MV-4-11 (cell line): ENCODE results near the gene NEK5.
"Not testable (repeated sequence)": the region's sequence is repeated elsewhere in the genome, so short reads cannot be mapped to it uniquely, and the experiment has no call there.

Experiments used
- DNase-seq: peaks from one replicate; lab custom pipeline; 2025; lab: John Stamatoyannopoulos, UW

Gene NEK5, protein sequence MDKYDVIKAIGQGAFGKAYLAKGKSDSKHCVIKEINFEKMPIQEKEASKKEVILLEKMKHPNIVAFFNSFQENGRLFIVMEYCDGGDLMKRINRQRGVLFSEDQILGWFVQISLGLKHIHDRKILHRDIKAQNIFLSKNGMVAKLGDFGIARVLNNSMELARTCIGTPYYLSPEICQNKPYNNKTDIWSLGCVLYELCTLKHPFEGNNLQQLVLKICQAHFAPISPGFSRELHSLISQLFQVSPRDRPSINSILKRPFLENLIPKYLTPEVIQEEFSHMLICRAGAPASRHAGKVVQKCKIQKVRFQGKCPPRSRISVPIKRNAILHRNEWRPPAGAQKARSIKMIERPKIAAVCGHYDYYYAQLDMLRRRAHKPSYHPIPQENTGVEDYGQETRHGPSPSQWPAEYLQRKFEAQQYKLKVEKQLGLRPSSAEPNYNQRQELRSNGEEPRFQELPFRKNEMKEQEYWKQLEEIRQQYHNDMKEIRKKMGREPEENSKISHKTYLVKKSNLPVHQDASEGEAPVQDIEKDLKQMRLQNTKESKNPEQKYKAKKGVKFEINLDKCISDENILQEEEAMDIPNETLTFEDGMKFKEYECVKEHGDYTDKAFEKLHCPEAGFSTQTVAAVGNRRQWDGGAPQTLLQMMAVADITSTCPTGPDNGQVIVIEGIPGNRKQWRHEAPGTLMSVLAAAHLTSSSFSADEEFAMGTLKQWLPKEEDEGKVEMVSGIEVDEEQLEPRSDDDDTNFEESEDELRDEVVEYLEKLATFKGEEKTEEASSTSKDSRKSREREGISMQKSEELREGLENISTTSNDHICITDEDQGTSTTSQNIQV

DNA sequence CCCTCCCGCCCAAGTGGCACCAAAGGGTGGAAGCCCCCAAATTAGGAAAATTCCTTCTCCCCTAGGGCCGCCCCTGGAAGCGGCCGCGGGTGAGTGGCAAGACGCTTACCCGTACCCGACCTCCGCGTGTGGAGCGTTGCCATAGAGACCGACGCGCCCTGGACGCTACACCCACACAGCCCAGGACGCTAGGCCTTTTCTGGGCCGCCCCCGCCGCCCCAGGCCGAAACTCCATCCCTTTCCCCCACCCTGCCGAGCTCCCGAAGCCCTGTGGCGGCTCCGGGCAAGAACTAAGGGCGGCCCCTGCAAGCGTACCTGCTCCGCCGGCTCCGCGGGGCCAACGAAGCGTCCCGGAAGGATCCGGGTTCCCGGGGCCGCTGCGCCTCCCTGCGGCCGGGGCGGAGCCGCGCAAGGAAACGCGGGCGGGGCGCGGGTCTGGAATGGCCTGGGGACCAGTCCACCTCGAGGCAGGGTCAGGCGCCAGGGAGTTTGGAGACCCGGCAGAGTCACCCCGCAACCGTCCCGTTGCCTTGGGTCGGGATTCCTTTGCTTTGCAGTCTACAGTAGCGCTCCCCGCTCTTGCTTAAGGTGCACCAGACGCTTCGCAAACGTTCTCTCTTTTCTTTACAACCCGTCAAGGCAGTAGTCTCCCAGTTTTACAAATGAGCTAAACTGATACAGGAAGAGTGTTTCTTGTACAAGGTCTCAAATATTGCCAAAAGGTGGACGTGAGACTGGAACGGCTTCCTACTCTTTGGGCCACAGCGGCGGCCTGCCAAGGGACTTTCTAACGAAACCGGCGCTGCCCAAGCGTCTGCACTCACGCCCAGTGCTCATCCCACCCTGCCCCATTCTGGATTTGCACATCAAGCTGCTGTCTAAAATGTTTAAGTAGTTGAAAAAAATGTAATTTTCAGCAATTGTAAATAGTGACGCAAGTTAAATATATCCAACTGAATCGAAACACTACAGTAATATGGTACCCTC lies at the start of gene NEK5:
Gene NEK5 (minus strand): TSS at position 360 of the 987 bp plus-strand sequence. CDS start 1,591 bp downstream, outside the sequence.
- no peak for DNase-seq

DNA sequence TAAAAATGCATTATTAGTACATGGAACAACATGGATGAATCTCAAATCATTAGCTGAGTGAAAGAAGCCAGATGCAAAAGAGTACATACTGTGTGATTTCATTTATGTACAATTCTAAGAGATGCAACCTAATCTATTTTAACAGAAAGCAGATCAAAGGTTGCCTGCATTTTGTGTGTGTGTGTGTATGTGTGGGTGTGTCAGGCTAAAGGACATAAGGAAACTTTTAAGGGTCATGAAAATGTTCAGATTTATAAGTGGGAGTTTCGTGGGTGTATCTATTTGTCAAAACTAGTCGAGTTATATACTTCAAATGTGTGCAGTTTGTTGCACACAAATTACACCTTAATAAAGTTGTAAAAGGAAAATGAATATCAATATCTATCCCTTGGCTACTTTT lies 48.4 kb upstream of the NEK5 start:
- no peak for DNase-seq

DNA sequence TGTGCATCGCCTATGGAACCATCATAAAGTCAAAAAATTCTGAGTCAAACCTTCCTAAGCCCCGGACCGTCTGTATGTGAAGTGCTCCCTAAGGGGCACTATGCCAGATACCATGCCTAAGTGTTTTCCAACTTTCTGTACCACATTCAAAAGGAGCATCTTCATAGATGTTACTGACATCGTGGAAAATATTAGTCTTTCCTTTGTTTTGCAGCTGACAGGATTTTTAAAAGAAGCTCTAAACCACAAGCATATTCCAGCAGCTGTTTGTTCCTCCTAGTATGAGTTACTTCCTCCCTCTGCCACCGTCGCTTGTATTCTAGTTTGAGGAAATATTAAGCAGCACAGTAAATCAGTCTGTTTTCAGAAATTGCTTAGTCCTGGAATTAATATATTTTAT lies 45.1 kb upstream of the NEK5 start:
- DNase-seq: peak; percentile 76

DNA sequence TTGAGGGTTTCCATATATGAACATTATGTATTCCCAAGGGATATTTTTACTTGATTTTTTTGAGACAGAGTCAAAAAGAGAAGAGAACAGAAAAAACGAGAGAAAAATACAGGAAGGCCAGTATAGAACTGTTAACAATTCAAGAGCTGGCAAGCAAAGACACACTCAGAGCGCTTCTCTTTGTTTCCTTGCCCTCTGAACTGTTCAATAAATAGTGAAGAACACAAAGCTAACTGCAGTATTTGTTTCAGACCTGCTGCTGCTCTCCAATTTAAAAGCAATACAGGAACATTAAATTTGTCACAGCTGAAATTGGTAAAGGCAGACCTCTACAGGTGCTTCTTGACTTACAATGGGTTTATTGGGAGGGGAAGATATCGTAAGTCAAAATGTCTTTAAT lies 44.5 kb upstream of the NEK5 start:
- no peak for DNase-seq

DNA sequence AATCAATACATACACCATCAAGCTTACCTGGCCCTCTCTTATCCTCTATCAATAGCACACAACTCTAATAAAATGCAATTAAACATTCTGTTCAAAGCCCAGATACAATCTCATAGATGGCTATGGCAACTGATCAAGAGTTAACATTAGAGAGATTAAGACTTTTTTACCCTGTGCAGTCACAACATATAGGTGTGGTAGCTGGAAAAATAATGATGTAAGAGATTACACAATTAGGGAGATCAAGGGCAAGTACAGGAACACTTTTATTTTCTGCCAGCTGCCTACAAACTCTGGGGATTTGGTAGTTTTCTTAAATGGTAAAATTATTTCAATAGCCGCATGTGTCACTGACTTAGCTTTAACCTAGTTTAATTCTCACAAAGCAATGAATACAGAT lies 42.8 kb upstream of the NEK5 start:
- not testable (repeated sequence) for DNase-seq

DNA sequence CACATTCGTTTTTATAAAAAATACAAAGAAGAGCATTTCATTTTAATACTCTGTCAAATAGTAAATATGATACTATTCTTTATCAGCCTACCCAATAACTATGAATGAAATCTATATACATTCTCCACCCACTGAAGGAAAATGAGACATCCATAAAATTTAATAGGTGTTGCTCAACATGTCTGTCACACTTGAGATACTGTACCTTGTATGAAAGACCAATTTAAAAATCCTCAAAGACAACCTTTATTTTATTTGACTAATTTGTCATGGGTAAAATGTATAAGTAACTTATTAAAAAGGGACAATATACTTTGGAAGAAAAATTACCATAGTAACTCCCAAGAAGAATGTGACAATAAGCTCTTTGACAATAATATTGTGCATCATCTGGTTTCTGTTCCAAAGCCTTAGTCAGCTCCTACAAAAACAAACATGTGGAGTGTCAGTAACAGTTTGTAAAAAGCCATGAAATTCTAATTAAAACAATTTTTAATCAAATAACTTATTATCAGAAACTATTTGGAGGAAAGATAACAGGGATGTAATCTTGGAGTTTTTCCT lies 42.0 kb upstream of the NEK5 start:
- DNase-seq: not testable (repeated sequence)

DNA sequence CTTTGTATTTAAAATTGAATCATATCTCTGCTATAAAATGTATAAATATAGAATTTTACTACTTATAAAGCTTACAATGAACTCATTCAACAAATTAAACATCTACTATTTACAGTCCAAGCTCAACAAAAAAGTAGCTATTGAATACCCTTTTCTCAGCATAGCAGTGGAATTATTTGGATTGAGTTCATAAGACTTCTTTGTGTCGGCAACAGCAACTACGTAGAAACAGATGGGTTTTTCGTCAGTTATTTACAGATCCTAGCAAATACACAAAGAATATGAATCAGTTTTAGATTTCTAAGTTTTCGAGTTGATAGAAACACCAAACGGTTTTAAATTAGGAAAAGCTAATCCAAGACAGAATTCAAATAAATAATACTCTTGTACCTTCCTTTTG lies 41.0 kb upstream of the NEK5 start:
- no peak for DNase-seq

DNA sequence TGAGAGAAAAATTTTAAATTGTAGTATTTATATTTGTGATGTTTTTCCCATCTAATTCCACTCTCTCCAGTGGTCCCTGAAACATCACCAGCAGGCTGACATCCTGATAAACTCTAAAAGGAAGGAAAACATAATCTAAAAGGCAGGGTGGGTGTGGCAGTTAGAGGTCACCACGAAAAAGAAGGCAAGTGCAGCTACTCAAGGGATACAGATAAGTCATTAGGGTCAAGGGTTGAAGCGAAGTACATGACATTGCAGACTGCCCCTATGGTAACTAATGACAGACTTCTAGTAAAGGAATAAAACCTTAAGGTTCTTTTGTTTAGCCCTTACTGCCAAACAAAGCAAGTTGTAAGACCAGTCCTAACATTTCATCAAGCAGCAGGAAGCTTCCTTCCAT lies 36.5 kb upstream of the NEK5 start:
- DNase-seq: no peak

DNA sequence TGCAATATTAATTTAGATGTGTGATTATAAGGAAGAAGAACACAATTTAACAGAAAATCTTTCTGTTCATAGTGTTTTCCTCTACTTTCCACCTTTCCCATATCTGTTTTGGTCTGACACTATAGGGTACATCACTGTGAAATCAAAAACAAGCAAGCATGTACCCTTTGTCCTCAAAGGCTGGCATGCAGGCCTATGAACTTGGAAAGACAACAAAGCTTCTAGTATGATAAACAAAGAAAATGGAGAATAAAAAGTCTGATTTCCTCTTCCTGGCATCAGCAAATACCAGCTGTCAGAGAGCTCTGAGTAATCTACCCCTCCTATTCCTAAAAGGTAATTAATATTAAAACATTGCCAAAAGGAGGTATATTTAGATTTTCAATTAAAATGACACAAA lies 36.1 kb upstream of the NEK5 start:
- no peak for DNase-seq

DNA sequence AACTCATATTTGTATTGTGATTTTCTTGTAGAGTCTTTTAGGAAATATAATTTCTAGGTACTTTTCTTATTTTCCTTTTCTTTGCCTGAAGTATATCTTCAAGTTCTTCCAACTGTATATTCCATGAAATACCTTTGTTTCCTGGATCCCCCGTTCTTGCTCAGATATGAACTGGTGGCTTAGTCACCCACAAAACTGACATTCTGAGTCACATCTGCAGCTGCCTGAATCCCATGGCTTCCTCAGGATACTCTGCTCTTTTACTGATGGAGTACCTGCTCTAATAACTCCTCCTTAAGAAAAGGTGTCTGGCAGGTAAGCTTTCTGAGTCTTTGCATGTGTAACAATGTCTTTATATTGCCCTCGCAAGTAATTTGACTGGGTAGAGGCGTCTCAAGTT lies 35.0 kb upstream of the NEK5 start:
- DNase-seq: not testable (repeated sequence)

DNA sequence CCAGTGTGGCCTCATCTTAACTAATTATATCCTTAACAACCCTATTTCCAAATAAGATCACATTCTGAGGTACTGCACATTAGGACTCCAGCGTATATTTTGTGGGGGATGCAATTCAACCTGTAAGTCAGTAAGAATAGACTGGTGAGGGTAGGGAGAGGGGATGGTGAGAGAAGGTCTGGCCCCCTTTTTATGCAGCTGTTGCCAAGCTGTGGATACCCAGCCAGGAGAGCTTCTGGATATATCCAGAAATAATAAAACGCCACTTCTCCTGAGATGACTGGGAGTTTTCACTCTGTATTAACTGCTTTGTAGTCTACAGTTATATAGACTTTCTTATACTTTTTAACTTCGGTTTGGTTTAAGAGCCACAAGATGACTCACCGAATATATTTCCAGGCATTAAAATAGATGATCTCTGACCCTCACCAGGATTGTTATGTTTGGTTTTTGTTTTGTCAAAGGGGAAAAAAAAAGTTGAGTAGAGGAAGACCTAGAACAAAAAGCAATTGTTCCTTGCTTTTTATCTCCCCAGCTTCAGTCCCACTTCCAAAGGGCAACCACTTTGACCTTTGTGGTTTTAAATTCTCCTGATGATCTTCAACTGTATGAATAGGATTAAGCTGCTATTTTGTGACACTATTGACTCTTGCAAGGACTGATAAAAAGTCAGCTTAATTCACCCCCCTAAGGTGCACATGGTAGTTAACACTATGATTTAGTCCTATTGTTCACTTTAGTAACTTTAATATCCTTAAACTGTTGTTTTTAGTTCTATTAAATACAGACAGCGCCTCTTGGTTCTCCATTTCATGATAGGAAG lies 33.6 kb upstream of the NEK5 start:
- DNase-seq: no peak

DNA sequence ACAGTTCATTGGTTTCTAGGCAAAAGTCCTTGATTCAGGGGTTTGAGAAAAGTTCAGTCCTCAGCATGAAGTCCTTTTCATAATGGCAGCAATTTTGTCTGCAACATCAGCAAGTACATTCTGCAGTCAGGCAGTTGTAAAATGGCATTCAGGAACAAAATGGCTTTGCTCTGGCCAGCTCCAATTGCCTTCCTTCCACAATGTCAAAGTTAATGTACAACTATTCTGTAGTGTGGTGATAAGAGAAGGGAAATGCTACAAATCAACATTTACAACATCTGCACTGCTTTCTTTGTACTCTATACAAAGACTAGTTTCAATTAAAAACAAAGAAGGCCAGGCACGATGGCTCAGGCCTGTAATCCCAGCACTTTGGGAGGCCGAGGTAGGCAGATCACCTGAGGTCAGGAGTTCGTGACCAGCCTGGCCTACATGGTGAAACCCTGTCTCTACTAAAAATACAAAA lies 32.3 kb upstream of the NEK5 start:
- no peak for DNase-seq

DNA sequence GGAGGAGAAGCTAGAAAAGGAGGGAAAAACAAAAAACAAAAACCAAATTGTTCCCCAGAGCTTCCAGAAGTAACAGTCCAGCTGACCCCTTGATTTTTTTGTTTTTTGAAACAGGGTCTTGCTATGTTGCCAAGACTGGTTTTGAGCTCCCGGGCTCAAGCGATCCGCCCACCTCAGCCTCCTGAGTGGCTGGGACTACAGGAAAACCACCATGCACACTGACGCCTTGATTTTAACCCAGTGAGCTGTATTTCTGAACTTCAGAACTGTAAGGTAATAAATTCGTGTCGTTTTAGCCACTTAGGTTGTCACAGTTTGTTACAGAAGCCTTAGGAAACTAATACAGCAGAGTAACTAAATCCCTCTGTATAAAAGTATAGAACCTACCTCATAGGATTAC lies 31.6 kb upstream of the NEK5 start:
- no peak for DNase-seq

DNA sequence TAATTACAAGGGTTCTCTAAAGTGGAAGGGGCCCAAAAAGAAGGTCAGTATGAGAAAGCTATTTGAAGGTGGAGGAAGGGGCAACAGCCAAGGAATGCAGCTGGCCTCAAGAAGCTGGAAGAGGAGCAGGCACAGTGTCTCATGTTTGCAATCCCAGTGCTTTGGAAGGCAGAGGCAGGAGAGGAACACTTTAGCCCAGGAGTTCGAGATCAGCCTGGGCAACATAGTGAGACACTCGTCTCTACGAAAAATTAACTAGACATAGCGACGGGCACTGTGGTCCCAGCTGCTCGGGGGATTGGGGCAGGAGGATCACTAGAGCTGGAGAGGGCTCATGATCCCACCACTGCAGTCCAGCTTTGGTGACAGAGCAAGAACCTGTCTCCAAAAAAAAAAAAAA lies 31.2 kb upstream of the NEK5 start:
- no peak for DNase-seq

DNA sequence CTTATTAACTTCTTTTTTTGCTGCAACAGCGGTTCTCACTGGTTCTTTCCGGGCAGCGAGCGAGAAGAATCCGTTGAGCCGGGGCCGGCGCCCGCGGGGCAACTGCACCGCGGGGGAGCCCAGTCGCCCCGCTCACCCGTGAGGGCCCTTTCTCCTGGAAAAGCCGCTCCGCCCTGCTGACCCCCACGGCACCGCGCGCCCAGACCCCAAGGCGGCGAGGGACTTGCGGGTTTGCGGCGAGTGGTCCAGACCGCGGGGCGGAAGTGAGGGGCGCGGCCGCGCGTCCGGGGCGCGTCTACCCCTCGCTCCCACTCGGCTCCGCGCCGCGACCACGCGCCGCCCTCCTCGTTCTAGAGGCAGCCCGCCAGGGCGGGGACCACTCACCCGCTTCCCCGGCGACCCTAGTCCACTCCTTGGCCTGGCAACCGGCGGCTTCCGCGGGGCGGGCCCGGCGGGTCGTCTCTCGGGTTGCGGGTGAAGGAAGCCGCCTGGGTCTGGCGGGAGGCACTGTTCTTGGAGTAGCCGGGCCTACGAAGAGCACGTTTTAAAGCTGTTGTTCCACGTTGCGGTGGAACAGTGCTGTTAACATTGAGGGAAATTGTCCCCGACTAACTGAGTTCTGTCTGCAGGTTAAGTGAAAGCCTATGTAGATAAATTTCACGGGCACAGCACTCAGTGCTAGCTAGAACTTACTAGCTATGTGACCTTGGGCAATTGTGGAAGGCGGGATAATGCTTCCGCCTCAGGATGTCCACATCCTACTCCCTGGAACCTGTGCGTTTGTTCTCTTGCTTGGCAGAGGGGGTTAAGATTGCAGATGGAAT lies 30.5 kb upstream of the NEK5 start, which contains the start of gene NEK3:
Gene NEK3 (minus strand): TSS at position 439 of the 824 bp plus-strand sequence. CDS start 3,406 bp downstream, outside the sequence.
- peak; percentile 63 for DNase-seq

DNA sequence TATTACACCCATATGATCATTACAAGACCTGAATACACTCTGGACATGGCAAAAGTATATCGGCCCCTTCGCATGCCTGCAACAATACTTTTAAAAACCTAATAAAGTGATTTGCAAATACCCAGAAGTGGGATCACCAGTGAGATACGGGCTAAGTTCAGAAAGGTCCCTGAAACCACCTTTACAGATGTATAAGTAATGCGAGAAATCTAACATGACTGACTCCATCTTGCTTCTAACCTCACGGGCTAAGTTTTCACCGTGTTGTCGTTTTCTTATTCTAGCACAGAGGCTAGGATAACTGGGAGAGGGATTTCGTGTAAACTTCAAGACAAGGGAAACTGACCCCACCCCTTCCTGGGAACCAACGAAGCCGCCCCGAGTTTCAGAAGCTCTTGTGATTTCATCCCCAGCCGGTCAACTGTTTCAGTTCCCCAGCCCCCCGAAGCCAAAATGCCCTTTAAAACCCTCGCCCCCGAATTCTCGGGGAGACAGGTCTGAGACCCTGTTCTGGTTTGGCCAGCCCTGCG lies 29.8 kb upstream of the NEK5 start:
- no peak for DNase-seq

DNA sequence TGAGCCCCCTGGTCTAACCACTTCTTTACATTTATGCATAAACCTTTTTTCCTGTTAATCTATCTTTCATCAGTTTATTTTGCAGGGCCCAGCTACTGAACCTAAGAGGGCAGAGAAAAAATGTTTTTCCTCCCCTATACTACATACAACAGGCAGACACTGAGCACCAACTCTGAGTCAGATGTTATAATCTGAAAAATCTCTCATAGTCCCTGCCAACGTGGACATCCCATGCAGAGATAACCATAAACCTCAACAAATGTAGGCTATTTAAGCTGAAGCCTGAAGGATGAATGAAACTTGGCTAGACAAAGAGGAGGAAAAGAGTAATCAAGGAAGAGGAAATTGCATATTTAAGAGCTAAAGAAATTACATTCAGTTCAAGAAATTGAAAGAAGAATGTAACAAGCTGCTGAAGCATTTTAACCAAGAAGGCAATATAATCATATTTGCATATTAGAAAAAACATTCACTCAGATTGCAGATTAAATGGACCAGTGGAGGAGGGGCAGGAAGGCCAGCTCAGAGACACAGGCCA lies 27.9 kb upstream of the NEK5 start:
- no peak for DNase-seq

DNA sequence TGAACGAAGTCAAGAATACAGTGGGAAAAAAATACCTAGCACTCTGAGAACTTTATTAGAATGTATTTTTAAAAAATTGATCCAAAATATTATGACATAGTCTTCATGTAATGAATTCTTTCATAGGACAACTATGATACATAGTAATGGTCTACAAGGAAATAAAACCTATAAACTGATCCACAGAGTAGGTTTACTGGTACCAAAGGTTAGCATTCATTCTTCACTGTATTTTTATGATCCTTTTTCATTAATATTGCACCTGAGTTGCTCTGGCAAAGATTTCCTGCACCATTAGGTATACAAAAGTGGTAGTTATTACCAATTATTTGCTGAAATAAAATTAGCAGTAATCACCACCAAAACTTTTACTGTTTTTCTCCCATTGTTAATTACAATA lies 26.3 kb upstream of the NEK5 start:
- DNase-seq: no peak

DNA sequence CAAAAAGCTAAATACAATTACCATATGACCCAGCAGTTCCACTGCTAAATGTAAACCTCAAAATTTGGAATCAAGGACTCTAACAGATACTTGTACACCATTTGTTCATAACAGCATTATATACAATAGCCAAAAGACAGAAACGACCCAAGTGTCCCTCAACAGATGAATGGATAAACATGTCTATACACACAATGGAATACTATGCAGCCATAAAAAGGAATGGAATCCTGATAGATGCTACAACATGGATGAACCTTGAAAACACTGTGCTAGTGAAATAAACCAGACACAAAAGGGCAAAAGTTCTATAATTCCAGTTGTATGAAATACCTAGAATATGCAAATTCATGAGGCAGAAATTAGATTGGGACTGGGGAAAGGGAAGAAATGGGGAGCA lies 18.4 kb upstream of the NEK5 start:
- no peak for DNase-seq
